PC-3 (cell line): ENCODE results near the gene ARHGAP18. TPM values are rescaled to one million over a fixed set of nuclear protein-coding genes. Genes with fewer than 3 reads are reported as not detected.

Experiments
- ATAC-seq: fragments of 200-7000 bp; cut with Tn5 transposase; 2 replicates; pipeline ENCODE4 v1.9.1; 2020; ENCODE audit warnings: mild to moderate bottlenecking, moderate library complexity
- BruUV-seq: library from RNA; stranded (reverse); fragments of 400-500 nt; replicated peaks from 2 replicates; lab custom pipeline; 2021; lab: Mats Ljungman, UMichigan
- CTCF ChIA-PET: fragments of 300-600 bp; sonication (Branson Sonifier 250); formaldehyde crosslinking; loops from one replicate; lab custom pipeline; 2022; ENCODE audit warnings: antibody characterized with exemption; lab: Charles Lee
- POLR2A ChIA-PET: fragments of 300-600 bp; sonication (Branson Sonifier 250); formaldehyde crosslinking; loops from one replicate; lab custom pipeline; 2022; ENCODE audit warnings: antibody characterized with exemption; ENCODE audit not compliant: unreplicated experiment; lab: Charles Lee
- DNase-seq: peaks from one replicate; pipeline ENCODE4 v3.0.0-alpha.2; 2015
- H2AFZ ChIP-seq: fragments of 300-600 bp; sonication (generic); 2 replicates; pipeline ENCODE4 v1.6.0; 2016; ENCODE audit warnings: antibody characterized with exemption, low read length
- H3F3A ChIP-seq: fragments of 300-600 bp; sonication (generic); one replicate; pipeline ENCODE4 v1.6.0; 2017; ENCODE audit warnings: antibody characterized with exemption, low read length, control low read depth, mild to moderate bottlenecking; ENCODE audit not compliant: unreplicated experiment
- H3K27ac ChIP-seq: fragments of 300-600 bp; sonication (generic); 2 replicates; pipeline ENCODE4 v1.5.1; 2016; ENCODE audit warnings: mild to moderate bottlenecking, low read length
- H3K27me3 ChIP-seq: fragments of 300-600 bp; sonication (generic); 2 replicates; pipeline ENCODE4 v1.6.1; 2016; ENCODE audit warnings: low read length, mixed read lengths
- H3K36me3 ChIP-seq: fragments of 300-600 bp; sonication (generic); 2 replicates; pipeline ENCODE4 v1.6.1; 2016; ENCODE audit warnings: low read depth, mixed run types, low read length, mixed read lengths
- H3K4me1 ChIP-seq: fragments of 300-600 bp; sonication (generic); 2 replicates; pipeline ENCODE4 v1.5.1; 2016; ENCODE audit warnings: low read length; ENCODE audit not compliant: insufficient read depth
- H3K4me2 ChIP-seq: fragments of 300-600 bp; sonication (generic); 2 replicates; pipeline ENCODE4 v1.6.0; 2016; ENCODE audit warnings: low read length
- H3K4me3 ChIP-seq: fragments of 300-600 bp; sonication (generic); 2 replicates; pipeline ENCODE4 v1.5.1; 2016; ENCODE audit warnings: mild to moderate bottlenecking, low read length, mixed read lengths
- H3K79me2 ChIP-seq: fragments of 300-600 bp; sonication (generic); 2 replicates; pipeline ENCODE4 v1.6.1; 2017; ENCODE audit warnings: low read length, mixed read lengths
- H3K9ac ChIP-seq: fragments of 300-600 bp; sonication (generic); 2 replicates; pipeline ENCODE4 v1.6.0; 2016; ENCODE audit warnings: mild to moderate bottlenecking, low read length
- H3K9me2 ChIP-seq: fragments of 300-600 bp; sonication (generic); replicated peaks from 2 replicates; pipeline ENCODE4 v1.6.1; 2016; ENCODE audit warnings: mixed run types, low read length, mixed read lengths
- H3K9me3 ChIP-seq: fragments of 300-600 bp; sonication (generic); 2 replicates; pipeline ENCODE4 v1.6.1; 2016; ENCODE audit warnings: low read length, mixed read lengths
- H4K20me1 ChIP-seq: fragments of 300-600 bp; sonication (generic); 2 replicates; pipeline ENCODE4 v1.6.1; 2016; ENCODE audit warnings: low read length, mixed read lengths
- EZH2 ChIP-seq: fragments of 300-600 bp; sonication (generic); IDR thresholded peaks from one replicate; pipeline ENCODE4 v1.6.1; 2017; ENCODE audit warnings: antibody characterized with exemption, mild to moderate bottlenecking, low read length; ENCODE audit not compliant: unreplicated experiment
- EZH2phosphoT487 ChIP-seq: fragments of 300-600 bp; sonication (generic); IDR thresholded peaks from 2 replicates; pipeline ENCODE4 v1.6.1; 2018; ENCODE audit warnings: mild to moderate bottlenecking, antibody characterized with exemption, low read length, borderline replicate concordance
- intact Hi-C: fragments of 100-400 bp; cut with micrococcal nuclease; formaldehyde crosslinking; loops from 2 replicates; pipeline ENCODE4 v1.9.0; 2023
- total RNA-seq: library from RNA; depleted of rRNA; stranded (reverse); fragments of >200 nt; gene quantifications from 2 replicates; pipeline ENCODE4 v1.2.3, GENCODE V29; 2014
- TF ChIP-seq, protein P1 (sequence below): fragments of 300-600 bp; sonication (generic); conservative IDR thresholded peaks from 2 replicates; pipeline ENCODE4 v1.5.1; 2017; ENCODE audit warnings: antibody characterized with exemption, low read depth, mild to moderate bottlenecking, low read length

The ARHGAP18 gene
- total RNA-seq, 1 experiment from 2014 or later: 5.9 TPM

DNA sequence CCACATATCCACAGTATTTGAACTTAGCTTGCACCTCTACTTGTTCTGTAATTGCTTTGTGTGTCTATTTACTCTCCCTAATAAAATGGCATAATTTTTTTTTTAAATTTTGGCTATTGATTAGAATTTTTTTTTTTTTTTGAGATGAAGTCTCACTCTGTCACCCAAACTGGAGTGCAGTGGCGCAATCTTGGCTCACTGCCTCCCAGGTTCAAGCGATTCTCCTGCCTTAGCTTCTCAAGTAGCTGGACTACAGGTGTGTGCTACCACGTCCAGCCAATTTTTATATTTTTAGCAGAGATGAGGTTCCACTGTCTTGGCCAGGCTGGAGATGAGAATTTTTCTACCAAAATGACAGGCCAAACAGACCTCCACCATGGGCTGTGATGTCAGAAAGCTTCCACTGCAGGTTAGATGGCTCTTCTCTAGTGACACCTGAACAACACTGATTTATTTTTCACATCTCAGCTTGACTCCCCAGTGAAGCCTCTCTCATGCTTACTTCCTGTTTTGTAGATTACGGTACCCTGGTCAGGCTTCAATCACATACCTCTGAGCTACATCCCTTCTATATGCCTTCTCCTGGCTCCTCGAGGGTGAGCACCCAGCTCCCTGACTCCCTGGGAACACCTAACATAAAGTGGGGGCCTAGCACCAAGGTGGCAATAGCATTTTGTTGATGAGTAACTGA is 112.8 kb downstream of the ARHGAP18 start:
- no peaks in the 10 kb centered on the region for H3K36me3 ChIP-seq
- H3K27ac ChIP-seq: no peak overlapping the region
- no peaks in the 10 kb centered on the region for H4K20me1 ChIP-seq
- no peaks in the 10 kb centered on the region for H3F3A ChIP-seq
- intact Hi-C loops: loop anchor here (5.0 kb wide), 1 partner anchor 425 kb away; no protein-coding TSS in a partner anchor
- no peak overlapping the region for H3K4me2 ChIP-seq
- ChIA-PET POLR2A (interaction anchor here (0.7 kb wide), 1 partner anchor 1071 kb away, joined by 8 read pairs; no protein-coding TSS in a partner anchor), CTCF (interaction anchor here (0.7 kb wide), 1 partner anchor 71 kb away, joined by 4 read pairs; no protein-coding TSS in a partner anchor)
- no peaks in the 10 kb centered on the region for H3K9me2 ChIP-seq
- peaks cover 31% of the 10 kb centered on the region for H3K4me1 ChIP-seq
- no peaks in the 10 kb centered on the region for H3K9me3 ChIP-seq
- H3K4me3 ChIP-seq: no peak overlapping the region
- ATAC-seq: no peak
- no peak overlapping the region for H2AFZ ChIP-seq
- BruUV-seq: no TSS peak
- TF ChIP-seq EZH2phosphoT487 (no peak), EZH2 (no peak)
- TF ChIP-seq, protein P1, sequence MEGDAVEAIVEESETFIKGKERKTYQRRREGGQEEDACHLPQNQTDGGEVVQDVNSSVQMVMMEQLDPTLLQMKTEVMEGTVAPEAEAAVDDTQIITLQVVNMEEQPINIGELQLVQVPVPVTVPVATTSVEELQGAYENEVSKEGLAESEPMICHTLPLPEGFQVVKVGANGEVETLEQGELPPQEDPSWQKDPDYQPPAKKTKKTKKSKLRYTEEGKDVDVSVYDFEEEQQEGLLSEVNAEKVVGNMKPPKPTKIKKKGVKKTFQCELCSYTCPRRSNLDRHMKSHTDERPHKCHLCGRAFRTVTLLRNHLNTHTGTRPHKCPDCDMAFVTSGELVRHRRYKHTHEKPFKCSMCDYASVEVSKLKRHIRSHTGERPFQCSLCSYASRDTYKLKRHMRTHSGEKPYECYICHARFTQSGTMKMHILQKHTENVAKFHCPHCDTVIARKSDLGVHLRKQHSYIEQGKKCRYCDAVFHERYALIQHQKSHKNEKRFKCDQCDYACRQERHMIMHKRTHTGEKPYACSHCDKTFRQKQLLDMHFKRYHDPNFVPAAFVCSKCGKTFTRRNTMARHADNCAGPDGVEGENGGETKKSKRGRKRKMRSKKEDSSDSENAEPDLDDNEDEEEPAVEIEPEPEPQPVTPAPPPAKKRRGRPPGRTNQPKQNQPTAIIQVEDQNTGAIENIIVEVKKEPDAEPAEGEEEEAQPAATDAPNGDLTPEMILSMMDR: no peak
- no peak for DNase-seq
- no peaks in the 10 kb centered on the region for H3K79me2 ChIP-seq
- H3K27me3 ChIP-seq: no peaks in the 10 kb centered on the region
- no peak overlapping the region for H3K9ac ChIP-seq

DNA sequence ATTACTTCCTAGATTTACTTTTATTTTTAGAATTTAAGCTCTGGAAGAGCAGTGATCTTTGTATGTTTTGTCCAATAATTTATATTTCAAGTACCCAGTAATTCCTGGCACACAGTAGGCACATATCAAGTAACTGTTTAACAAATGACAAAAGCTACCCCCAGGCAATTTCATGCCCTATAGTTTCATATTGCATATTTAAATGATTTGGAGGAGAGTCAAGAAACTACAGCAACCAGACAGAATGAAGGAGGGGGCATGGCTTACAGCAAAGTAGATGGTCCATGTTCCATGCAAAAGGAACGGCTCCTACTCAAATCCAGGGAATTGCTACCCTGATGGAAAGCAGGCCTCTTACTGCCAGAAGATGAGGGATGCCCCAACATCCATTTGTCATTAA is 113.5 kb downstream of the ARHGAP18 start:
- Histone ChIP-seq H3K9me3 (no peaks in the 10 kb centered on the region), H3K79me2 (no peaks in the 10 kb centered on the region), H3K36me3 (no peaks in the 10 kb centered on the region), H3K27ac (no peak overlapping the region), H3K4me2 (no peak overlapping the region), H3K4me1 (peaks cover 38% of the 10 kb centered on the region), H3K4me3 (no peak overlapping the region), H4K20me1 (no peaks in the 10 kb centered on the region), H3F3A (peaks cover under 1% of the 10 kb centered on the region), H2AFZ (no peak overlapping the region), H3K27me3 (no peaks in the 10 kb centered on the region), H3K9ac (no peak overlapping the region), H3K9me2 (no peaks in the 10 kb centered on the region)
- ChIA-PET POLR2A (no interaction called here), CTCF (no interaction called here)
- TF ChIP-seq EZH2phosphoT487 (no peak), EZH2 (no peak)
- TF ChIP-seq, protein P1: no peak
- no TSS peak for BruUV-seq
- DNase-seq: peak; percentile 29
- no peak for ATAC-seq
- intact Hi-C loops: loop anchor here (5.0 kb wide), 1 partner anchor 426 kb away; no protein-coding TSS in a partner anchor

DNA sequence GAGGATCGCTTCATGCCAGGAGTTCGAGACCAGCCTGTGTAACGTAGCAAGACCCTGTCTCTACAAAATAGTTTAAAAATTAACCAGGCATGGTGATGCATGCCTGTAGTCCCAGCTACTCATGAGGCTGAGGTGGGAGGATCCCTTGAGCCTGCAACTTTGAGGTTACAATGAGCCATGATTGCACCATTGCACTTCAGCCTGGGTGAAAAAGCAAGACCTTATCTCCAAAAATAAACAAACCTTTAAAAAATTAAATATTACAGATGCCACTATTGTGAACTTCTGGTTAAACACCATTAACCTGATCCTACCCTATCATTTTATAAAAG is 116.8 kb downstream of the ARHGAP18 start:
- H3F3A ChIP-seq: peaks cover 8% of the 10 kb centered on the region
- H3K4me2 ChIP-seq: peak overlapping the region; percentile 19; the same call in 1 of the 2 replicates
- ChIA-PET POLR2A (no interaction called here), CTCF (no interaction called here)
- no peak overlapping the region for H3K4me3 ChIP-seq
- no peaks in the 10 kb centered on the region for H3K79me2 ChIP-seq
- no peak overlapping the region for H2AFZ ChIP-seq
- TF ChIP-seq, protein P1: no peak
- TF ChIP-seq EZH2 (no peak), EZH2phosphoT487 (no peak)
- peak overlapping the region; percentile 18 for H3K27ac ChIP-seq
- no peaks in the 10 kb centered on the region for H4K20me1 ChIP-seq
- no peak for ATAC-seq
- BruUV-seq: no TSS peak
- H3K27me3 ChIP-seq: no peaks in the 10 kb centered on the region
- no peak overlapping the region for H3K9ac ChIP-seq
- no peaks in the 10 kb centered on the region for H3K36me3 ChIP-seq
- H3K9me2 ChIP-seq: no peaks in the 10 kb centered on the region
- H3K4me1 ChIP-seq: peaks cover 54% of the 10 kb centered on the region
- DNase-seq: peak; percentile 39
- intact Hi-C loops: no loop called here
- H3K9me3 ChIP-seq: no peaks in the 10 kb centered on the region
